BLaER1 treated with 17β-estradiol and CSF1 and Interleukin-3, amounts not matched to agents 10 nM and 100 nM (cell line): ENCODE measurements around the gene PRKCH.
A peak's percentile ranks its signal among the peaks of the same experiment; 100 is the strongest.

Experiments
- H3K27ac ChIP-seq, 11 experiments: shearing (Covaris generic); formaldehyde crosslinking; 2 replicates each; pipeline ENCODE4 v1.8.1; 2022
- H3K27me3 ChIP-seq, 11 experiments: shearing (Covaris generic); formaldehyde crosslinking; 2 replicates each; pipeline ENCODE4 v1.8.1; 2022
- H3K36me3 ChIP-seq, 11 experiments: shearing (Covaris generic); formaldehyde crosslinking; 2 replicates each; pipeline ENCODE4 v1.8.1; 2022
- H3K4me1 ChIP-seq, 10 experiments: shearing (Covaris generic); formaldehyde crosslinking; 2 replicates each; pipeline ENCODE4 v1.8.1; 2022
- H3K4me2 ChIP-seq, 11 experiments: shearing (Covaris generic); formaldehyde crosslinking; 2 replicates each; pipeline ENCODE4 v1.8.1; 2022
- H3K4me3 ChIP-seq, 10 experiments: shearing (Covaris generic); formaldehyde crosslinking; 2 replicates each; pipeline ENCODE4 v1.8.1; 2022
- H3K9ac ChIP-seq, 11 experiments: shearing (Covaris generic); formaldehyde crosslinking; 2 replicates each; pipeline ENCODE4 v1.8.1; 2022
- H3K9me3 ChIP-seq, 11 experiments: shearing (Covaris generic); formaldehyde crosslinking; replicated peaks in 1 of 11; 2 replicates each; pipeline ENCODE4 v1.8.1; 2022
- H4K20me1 ChIP-seq, 11 experiments: shearing (Covaris generic); formaldehyde crosslinking; 2 replicates each; pipeline ENCODE4 v1.8.1; 2022
- Cebpa-rat ChIP-seq, 11 experiments: shearing (Covaris generic); IDR thresholded peaks; 2 replicates each; pipeline ENCODE4 v1.8.1; 2022

The PRKCH gene

DNA sequence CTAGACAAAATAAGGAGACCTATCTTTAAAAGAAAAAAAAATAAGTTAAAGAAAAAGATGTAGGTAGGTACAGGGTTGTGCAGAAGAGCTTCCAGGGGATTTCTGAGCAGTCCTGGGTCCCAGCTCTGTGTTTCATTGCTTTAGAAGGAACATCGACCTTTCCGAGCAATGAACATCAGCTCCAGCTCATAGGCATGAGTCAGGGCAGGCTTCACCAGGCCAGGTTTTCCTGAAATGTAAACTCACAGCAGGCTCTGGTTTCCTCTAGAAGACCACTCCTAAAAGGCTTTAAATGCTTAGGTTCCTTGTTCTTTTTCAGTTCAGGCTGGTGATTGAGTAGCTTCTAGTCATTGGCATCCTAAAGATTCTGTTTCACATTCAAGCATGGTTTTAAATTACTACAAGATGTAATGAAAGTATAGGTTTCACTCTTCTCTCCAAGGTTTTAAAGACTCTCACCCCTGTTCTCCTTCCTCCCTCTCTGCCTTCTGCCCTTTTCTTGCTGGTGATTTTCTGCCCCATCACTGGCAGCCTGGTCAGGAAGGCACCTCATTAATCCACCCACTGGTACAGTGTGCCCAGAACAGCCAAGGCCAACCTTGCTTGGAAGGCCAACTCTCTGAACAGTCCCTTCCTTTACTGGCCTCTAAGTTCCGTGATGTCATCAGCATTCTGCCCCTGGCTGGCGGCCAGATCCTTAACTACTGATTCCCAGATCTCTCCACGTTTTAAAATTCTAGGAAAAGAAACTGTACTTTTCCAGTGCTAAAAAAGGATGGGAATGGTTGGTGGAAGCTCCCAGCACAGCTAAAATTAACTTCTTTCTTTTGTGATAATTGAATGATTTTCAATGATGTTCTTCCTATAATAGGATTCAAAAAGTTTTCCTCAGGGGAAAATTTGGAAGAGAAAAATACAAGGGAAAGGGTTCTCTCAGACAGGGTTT is 264.5 kb downstream of the PRKCH start:
- no peaks in the 10 kb centered on the region for H3K27me3 ChIP-seq
- TF ChIP-seq Cebpa-rat (IDR thresholded peaks at IDR 0.05), result no peak
- no peaks in the 10 kb centered on the region for H3K36me3 ChIP-seq
- no peak overlapping the region for H3K9ac ChIP-seq
- peaks cover 69 to 99% (median 86%) of the 10 kb centered on the region in 10 experiments for H3K4me1 ChIP-seq
- no peaks in the 10 kb centered on the region for H3K9me3 ChIP-seq
- H3K4me3 ChIP-seq, result no peak overlapping the region
- no peaks in the 10 kb centered on the region for H4K20me1 ChIP-seq
- H3K4me2 ChIP-seq, result peak overlapping the region in 10 of 11 experiments; percentile 21 to 76 (median 56); a peak in 17 of 22 replicates
- no peak overlapping the region for H3K27ac ChIP-seq

DNA sequence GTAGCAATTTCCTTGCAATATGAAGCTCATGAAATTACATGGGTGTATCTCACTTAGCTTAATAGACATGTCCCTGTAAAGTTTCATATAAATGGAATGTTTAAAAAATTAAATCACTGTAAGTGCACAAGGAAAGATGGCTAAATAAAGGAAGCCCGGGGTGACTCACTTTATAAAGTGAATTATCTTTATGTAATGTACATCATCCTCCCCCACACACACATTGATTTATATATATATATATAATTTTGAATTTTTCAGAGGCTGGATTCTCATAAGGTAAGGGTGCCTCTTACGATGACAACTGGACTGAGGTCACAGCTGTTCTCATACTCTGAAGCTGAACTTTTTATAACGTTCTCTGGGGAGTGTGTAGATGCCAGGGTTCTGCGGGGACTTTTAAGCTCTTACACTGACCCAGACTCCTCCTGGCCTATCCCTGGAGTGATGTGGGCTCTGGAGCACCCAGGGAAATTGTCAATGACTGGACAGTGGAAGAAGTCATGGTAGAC is 265.2 kb downstream of the PRKCH start:
- Histone ChIP-seq H3K4me3 (no peak overlapping the region), H4K20me1 (no peaks in the 10 kb centered on the region), H3K9me3 (0 out of 22 replicates have a peak, but pooled peaks cover 0 to under 1% (median 0%) of the 10 kb centered on the region in 11 experiments), H3K4me1 (peaks cover 67 to 92% (median 84%) of the 10 kb centered on the region in 10 experiments), H3K27me3 (no peaks in the 10 kb centered on the region), H3K36me3 (no peaks in the 10 kb centered on the region), H3K4me2 (peak overlapping the region; percentile 40 to 76 (median 64)), H3K9ac (no peak overlapping the region), H3K27ac (peak overlapping the region in 2 of 11 experiments; percentile 10 to 21; a peak in 1 of 22 replicates)
- TF ChIP-seq Cebpa-rat (IDR thresholded peaks at IDR 0.05), result no peak

DNA sequence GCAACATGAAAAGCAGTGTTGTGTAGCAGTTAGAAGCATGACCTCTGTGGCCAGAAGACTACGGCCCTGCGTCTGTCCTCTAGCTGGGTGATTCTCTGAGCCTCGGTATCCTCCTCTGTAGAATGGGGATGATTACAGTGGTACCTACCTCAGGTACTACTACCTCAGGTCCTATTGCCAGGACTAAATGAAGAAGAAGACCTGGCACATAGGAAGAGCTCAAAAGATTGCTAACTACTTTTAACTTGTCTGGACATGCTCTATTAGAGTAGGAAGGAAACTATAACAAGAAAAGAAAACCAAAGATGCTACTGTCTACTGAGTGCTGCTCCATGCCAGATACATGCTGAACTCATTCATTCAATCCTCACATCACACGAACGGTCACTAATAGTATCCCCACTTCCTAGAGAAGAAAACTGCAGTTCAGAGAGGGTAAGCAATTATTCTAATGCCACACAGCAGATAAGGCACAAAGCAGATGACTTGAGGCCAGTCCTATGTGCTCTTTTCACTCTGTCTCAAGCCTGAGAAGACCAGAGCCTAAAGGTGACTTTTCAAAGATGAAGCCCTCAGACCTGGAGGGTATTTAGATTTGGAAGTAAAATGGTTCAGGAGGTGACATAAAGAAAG is 265.8 kb downstream of the PRKCH start:
- no peak overlapping the region for H3K9ac ChIP-seq
- H3K27me3 ChIP-seq, result no peaks in the 10 kb centered on the region
- H3K27ac ChIP-seq, result peak overlapping the region in 2 of 11 experiments; percentile 10 to 21; a peak in 2 of 22 replicates
- H3K4me1 ChIP-seq, result peaks cover 63 to 92% (median 79%) of the 10 kb centered on the region in 10 experiments
- no peak overlapping the region for H3K4me3 ChIP-seq
- H4K20me1 ChIP-seq, result no peaks in the 10 kb centered on the region
- no peaks in the 10 kb centered on the region for H3K36me3 ChIP-seq
- peaks cover 0 to 6% (median 3%) of the 10 kb centered on the region in 11 experiments; a peak in 11 of 22 replicates for H3K9me3 ChIP-seq
- TF ChIP-seq Cebpa-rat (IDR thresholded peaks at IDR 0.05), result no peak
- H3K4me2 ChIP-seq, result peak overlapping the region; percentile 40 to 76 (median 58)

DNA sequence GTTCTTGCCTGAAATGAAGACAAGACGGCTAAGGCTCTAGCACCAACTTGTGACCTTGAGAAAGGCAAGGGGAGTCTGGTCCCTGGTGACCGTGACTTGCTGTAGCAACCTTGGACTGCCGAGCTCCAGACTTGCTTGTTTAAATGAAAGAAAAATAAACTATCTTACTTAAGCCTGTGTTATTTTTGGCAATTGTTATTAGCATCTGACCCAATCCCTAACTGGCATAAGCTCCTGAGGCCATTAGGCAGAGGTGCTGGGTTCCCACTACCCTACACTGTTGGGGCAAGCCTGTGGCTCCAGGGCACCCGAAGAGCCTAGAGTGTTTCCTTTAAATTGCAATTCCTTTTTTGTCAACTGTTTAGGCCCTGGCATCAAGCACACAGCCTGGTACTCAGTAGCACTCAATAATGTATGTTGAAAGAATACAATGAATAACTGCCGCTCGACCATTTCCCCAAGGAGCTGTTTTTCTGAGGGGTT is 267.1 kb downstream of the PRKCH start:
- H3K27ac ChIP-seq, result 0 out of 22 replicates have a peak overlapping the region, but pooled peaks of 1 of the 11 experiments have one; percentile 15
- no peak overlapping the region for H3K4me3 ChIP-seq
- peaks cover 51 to 92% (median 66%) of the 10 kb centered on the region in 10 experiments for H3K4me1 ChIP-seq
- peaks cover 0 to 10% (median 5%) of the 10 kb centered on the region in 11 experiments; a peak in 11 of 22 replicates for H3K9me3 ChIP-seq
- no peak overlapping the region for H3K9ac ChIP-seq
- no peaks in the 10 kb centered on the region for H4K20me1 ChIP-seq
- no peak for TF ChIP-seq Cebpa-rat (IDR thresholded peaks at IDR 0.05)
- peak overlapping the region; percentile 13 to 94 (median 55) for H3K4me2 ChIP-seq
- H3K36me3 ChIP-seq, result no peaks in the 10 kb centered on the region
- H3K27me3 ChIP-seq, result no peaks in the 10 kb centered on the region

DNA sequence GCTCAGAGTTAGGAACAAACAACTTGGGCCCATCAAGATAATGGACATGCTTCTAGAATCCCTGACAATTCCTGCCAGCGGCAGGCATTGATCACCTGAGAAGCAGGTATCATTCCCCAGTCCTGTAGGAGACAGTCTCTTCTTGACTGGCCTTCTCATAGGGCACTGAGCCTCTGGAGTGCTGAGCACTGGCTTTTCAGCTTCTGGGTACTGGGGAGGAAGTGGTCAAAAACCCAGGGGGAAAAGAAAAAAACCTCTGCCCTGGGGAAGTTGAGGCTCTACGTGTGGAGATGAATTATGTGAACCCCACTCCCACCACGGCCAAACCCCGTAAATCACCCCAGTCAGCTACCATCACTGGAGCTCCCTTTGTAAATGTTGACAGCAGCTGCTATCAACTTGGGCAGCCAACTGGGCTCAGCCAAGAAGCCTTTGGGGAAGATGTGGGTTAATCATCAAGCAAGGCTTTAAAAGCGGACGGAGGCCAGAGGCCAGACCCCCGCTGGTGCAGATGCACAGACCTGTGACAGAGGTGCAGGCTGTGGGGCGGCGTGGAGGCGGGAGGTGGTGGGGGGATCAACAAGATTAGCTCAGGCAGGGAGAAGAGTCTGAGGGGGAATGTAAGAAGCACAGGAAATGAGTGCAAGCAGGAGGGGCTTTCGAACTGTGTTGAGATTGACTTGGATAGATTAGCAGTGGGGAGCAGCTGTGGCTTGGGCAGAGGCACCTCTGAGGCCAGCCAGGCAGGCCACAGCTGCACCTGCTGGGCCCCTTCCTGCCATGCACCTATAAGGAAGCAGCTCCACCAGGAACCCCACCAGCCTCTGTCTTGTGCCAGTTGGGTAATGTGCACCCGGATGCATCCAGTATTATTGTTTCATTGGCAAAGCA is 268.6 kb downstream of the PRKCH start:
- Histone ChIP-seq H3K4me3 (no peak overlapping the region), H3K27me3 (no peaks in the 10 kb centered on the region), H3K4me1 (peaks cover 51 to 98% (median 62%) of the 10 kb centered on the region in 10 experiments), H4K20me1 (no peaks in the 10 kb centered on the region), H3K4me2 (peak overlapping the region; percentile 56 to 94 (median 77)), H3K9ac (peak overlapping the region in 1 of 11 experiments; percentile 14; a peak in 1 of 22 replicates), H3K36me3 (no peaks in the 10 kb centered on the region), H3K27ac (peak overlapping the region in 5 of 11 experiments; percentile 0 to 16 (median 10); a peak in 3 of 22 replicates), H3K9me3 (peaks cover 0 to 10% (median 5%) of the 10 kb centered on the region in 11 experiments; a peak in 11 of 22 replicates)
- no peak for TF ChIP-seq Cebpa-rat (IDR thresholded peaks at IDR 0.05)

DNA sequence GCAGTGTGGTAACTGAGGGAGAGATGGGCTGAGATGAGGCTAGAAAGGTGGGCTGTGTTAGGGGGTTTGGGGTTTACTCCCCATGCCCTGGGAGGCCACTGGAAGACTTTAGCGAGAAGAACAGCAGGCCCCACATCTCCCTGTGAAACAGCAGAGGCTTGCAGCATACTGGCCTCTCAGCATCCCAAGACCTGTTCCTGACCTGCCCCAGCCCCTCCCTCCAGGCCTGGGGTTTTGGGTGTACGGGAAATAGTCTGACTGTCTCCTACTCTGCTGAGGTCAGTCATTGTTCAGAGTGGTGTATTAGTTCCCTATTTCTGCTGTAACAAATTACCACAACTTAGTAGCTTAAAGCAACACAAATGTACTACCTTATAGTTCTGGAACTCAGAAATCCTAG is 270.5 kb downstream of the PRKCH start:
- no peaks in the 10 kb centered on the region for H3K27me3 ChIP-seq
- peaks cover 38 to 98% (median 47%) of the 10 kb centered on the region in 10 experiments for H3K4me1 ChIP-seq
- H3K27ac ChIP-seq, result peak overlapping the region in 2 of 11 experiments; percentile 11 to 32; a peak in 3 of 22 replicates
- H3K9me3 ChIP-seq, result peaks cover 0 to 10% (median 5%) of the 10 kb centered on the region in 11 experiments; a peak in 11 of 22 replicates
- H3K4me3 ChIP-seq, result no peak overlapping the region
- peak overlapping the region in 4 of 11 experiments; percentile 0 to 79 (median 64); a peak in 7 of 22 replicates for H3K4me2 ChIP-seq
- 0 out of 22 replicates have a peak overlapping the region, but pooled peaks of 1 of the 11 experiments have one; percentile 8 for H3K9ac ChIP-seq
- no peaks in the 10 kb centered on the region for H4K20me1 ChIP-seq
- H3K36me3 ChIP-seq, result no peaks in the 10 kb centered on the region
- TF ChIP-seq Cebpa-rat (IDR thresholded peaks at IDR 0.05), result no peak

DNA sequence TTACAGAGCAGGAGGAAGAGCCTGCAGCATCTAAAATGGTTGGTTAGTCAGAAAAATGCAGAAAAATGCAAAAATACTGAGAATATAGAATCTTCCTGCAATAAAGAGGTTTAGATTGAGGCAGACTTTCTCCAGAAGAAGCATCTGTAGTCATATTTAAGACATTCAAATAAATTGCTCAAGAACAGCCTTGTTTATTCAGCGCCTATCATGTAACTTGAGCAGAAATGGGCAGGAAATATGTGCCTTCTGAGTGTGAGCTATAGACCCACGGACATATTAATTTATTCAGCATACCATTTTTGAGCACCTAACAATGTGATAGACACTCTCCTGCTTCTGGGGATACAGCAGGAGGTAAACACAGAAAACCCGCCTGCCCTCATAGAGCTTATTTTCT is 272.0 kb downstream of the PRKCH start:
- H3K4me3 ChIP-seq, result no peak overlapping the region
- H3K27ac ChIP-seq, result no peak overlapping the region
- peak overlapping the region in 3 of 11 experiments; percentile 60 to 92 (median 88); a peak in 5 of 22 replicates for H3K4me2 ChIP-seq
- peaks cover 25 to 96% (median 34%) of the 10 kb centered on the region in 10 experiments for H3K4me1 ChIP-seq
- TF ChIP-seq Cebpa-rat (IDR thresholded peaks at IDR 0.05), result no peak
- no peak overlapping the region for H3K9ac ChIP-seq
- peaks cover 0 to 10% (median 5%) of the 10 kb centered on the region in 11 experiments; a peak in 11 of 22 replicates for H3K9me3 ChIP-seq
- no peaks in the 10 kb centered on the region for H4K20me1 ChIP-seq
- no peaks in the 10 kb centered on the region for H3K27me3 ChIP-seq
- no peaks in the 10 kb centered on the region for H3K36me3 ChIP-seq

DNA sequence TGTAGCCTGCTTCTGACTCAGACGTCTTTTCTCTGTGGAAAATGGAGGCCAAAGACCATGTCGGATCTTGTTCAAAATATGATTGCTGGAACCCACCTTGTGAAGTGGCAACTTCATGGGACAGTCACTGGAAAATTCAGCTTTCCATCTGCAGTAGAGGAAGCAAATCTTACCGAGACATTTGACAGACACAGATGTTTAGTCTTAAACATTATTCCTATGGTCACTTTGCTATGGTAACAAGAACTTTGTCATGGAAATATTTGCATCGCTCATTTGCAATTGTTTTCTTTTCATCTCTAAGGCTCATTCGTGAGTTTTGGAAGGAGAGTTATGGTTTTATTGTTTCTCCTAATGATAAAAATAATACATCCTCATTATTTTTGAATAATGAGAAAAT is 275.6 kb downstream of the PRKCH start:
- H3K4me1 ChIP-seq, result peaks cover 19 to 94% (median 28%) of the 10 kb centered on the region in 10 experiments
- H4K20me1 ChIP-seq, result no peaks in the 10 kb centered on the region
- H3K27me3 ChIP-seq, result no peaks in the 10 kb centered on the region
- H3K27ac ChIP-seq, result peak overlapping the region in 2 of 11 experiments; percentile 16 to 33; a peak in 2 of 22 replicates
- no peak for TF ChIP-seq Cebpa-rat (IDR thresholded peaks at IDR 0.05)
- peak overlapping the region in 4 of 11 experiments; percentile 3 to 40 (median 12); a peak in 5 of 22 replicates for H3K4me2 ChIP-seq
- H3K9me3 ChIP-seq, result peaks cover 0 to 6% (median 4%) of the 10 kb centered on the region in 11 experiments; a peak in 11 of 22 replicates
- H3K36me3 ChIP-seq, result no peaks in the 10 kb centered on the region
- H3K4me3 ChIP-seq, result no peak overlapping the region
- no peak overlapping the region for H3K9ac ChIP-seq
